ENCODE results near the gene TRDN. TPM values are rescaled to one million over a fixed set of nuclear protein-coding genes. Genes with fewer than 3 reads are reported as not detected.

The TRDN gene
- total RNA-seq, 1 experiment from 2014 or later, result 39.8 TPM

GRCh38 chr6:123625696-123626095 is 11.1 kb downstream of the TRDN start (continued):
- TF ChIP-seq USF1 (CRISPR knock-in tag; IDR thresholded peaks at IDR 0.05), result no peak

DNA sequence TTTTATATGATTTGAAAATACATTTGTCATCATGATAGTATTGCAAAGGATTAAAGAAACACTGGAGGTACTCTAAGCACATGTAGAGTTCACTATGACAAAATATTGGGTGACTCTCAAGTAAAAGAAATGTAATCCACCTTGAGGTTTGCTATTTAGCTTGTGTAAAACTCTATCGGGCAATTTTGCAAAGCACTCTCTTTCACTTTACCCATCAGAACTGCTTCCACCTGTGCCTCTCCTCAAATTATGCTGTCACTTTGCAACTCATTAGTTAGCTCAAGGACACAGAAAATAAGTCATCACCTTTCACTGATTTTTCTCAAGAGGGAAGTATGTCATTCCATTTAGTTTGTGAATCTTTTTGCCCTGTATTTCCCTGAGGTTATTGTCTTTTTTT is 14.0 kb downstream of the TRDN start:
- CTCF ChIA-PET, result interaction anchor here (1.7 kb wide), 1 partner anchor 92 kb away, joined by 4 read pairs; no protein-coding TSS in a partner anchor
- ATAC-seq (no peak), DNase-seq (ENCODE audit: low spot score) (no peak)
- no peaks in the 10 kb centered on the region for H3K36me3 Mint-ChIP-seq
- peaks cover 2% of the 10 kb centered on the region; the same call in 1 of the 2 replicates for H3K9me3 Mint-ChIP-seq
- H3K27me3 Mint-ChIP-seq (ENCODE audit: low read depth), result no peaks in the 10 kb centered on the region
- no peaks in the 10 kb centered on the region for H3K4me1 Mint-ChIP-seq
- POLR2A ChIA-PET, result no interaction called here
- no peak overlapping the region for H3K4me3 Mint-ChIP-seq
- no peak overlapping the region for H3K27ac Mint-ChIP-seq
- TF ChIP-seq SOX15 (CRISPR knock-in tag; IDR thresholded peaks at IDR 0.05), result no peak
- TF ChIP-seq, protein P1, sequence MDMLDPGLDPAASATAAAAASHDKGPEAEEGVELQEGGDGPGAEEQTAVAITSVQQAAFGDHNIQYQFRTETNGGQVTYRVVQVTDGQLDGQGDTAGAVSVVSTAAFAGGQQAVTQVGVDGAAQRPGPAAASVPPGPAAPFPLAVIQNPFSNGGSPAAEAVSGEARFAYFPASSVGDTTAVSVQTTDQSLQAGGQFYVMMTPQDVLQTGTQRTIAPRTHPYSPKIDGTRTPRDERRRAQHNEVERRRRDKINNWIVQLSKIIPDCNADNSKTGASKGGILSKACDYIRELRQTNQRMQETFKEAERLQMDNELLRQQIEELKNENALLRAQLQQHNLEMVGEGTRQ (CRISPR knock-in tag; IDR thresholded peaks at IDR 0.05), result no peak
- TF ChIP-seq CREM (CRISPR knock-in tag; IDR thresholded peaks at IDR 0.05), result no peak
- TF ChIP-seq ZNF138 (CRISPR knock-in tag; conservative IDR thresholded peaks at IDR 0.05), result no peak
- TF ChIP-seq ATF1 (CRISPR knock-in tag; IDR thresholded peaks at IDR 0.05), result no peak
- no peak for TF ChIP-seq TCF7 (CRISPR knock-in tag; IDR thresholded peaks at IDR 0.05; ENCODE audit: low read depth)
- TF ChIP-seq, protein P2, sequence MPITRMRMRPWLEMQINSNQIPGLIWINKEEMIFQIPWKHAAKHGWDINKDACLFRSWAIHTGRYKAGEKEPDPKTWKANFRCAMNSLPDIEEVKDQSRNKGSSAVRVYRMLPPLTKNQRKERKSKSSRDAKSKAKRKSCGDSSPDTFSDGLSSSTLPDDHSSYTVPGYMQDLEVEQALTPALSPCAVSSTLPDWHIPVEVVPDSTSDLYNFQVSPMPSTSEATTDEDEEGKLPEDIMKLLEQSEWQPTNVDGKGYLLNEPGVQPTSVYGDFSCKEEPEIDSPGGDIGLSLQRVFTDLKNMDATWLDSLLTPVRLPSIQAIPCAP (CRISPR knock-in tag; IDR thresholded peaks at IDR 0.05), result no peak
- TF ChIP-seq ZBTB21 (CRISPR knock-in tag; IDR thresholded peaks at IDR 0.05; ENCODE audit: borderline replicate concordance), result no peak
- TF ChIP-seq NFYB (CRISPR knock-in tag; conservative IDR thresholded peaks at IDR 0.05; ENCODE audit: low read depth), result no peak
- TF ChIP-seq NR1H2 (CRISPR knock-in tag; IDR thresholded peaks at IDR 0.05), result no peak
- TF ChIP-seq, protein P3, sequence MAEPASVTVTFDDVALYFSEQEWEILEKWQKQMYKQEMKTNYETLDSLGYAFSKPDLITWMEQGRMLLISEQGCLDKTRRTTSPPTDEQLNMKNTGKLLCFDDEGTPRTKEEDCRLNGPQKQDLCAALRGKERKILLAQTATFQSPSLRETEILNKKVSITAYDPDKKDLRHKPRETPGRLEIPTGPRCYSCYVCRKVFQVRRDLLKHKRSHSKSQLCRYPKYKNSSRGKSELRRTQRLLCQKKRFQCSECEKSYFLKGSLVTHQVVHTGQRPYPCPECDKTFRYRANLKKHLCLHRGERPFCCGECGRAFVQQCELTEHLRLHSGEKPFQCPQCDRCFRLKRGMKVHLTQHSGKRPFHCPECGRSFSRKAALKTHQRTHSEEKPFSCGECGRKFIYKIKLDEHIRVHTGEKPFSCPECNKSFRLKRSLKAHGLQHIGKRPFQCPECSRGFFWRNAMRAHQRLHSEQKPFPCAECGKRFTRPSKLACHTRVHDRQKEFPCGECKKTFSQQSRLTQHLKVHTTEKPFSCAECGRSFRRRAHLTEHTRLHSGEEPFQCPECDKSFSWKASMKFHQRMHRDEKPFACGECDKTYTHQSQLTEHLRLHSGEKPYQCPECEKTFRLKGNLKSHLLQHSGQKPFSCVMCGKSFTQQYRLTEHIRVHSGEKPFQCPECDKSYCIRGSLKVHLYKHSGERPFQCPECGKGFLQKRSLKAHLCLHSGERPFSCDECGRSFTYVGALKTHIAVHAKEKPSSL (CRISPR knock-in tag; conservative IDR thresholded peaks at IDR 0.05), result no peak
- no peak for TF ChIP-seq ZNF317 (CRISPR knock-in tag; IDR thresholded peaks at IDR 0.05; ENCODE audit: borderline replicate concordance, low read depth)
- no peak for TF ChIP-seq PRDM15 (CRISPR knock-in tag; IDR thresholded peaks at IDR 0.05)
- no peak for TF ChIP-seq SMAD4 (CRISPR knock-in tag; IDR thresholded peaks at IDR 0.05)

- H3K36me3 Mint-ChIP-seq, result no peaks in the 10 kb centered on the region
- DNase-seq (ENCODE audit: low spot score) (no peak), ATAC-seq (no peak)
- no peak overlapping the region for H3K27ac Mint-ChIP-seq
- H3K9me3 Mint-ChIP-seq, result no peaks in the 10 kb centered on the region
- 0 out of 2 replicates have a peak, but pooled peaks cover 3% of the 10 kb centered on the region for H3K4me1 Mint-ChIP-seq
- POLR2A ChIA-PET, result no interaction called here
- CTCF ChIA-PET, result no interaction called here
- H3K27me3 Mint-ChIP-seq (ENCODE audit: low read depth), result no peaks in the 10 kb centered on the region
- H3K4me3 Mint-ChIP-seq, result no peak overlapping the region
- TF ChIP-seq NFATC4 (CRISPR knock-in tag; IDR thresholded peaks at IDR 0.05), result no peak
- TF ChIP-seq JAZF1 (CRISPR knock-in tag; IDR thresholded peaks at IDR 0.05), result no peak
- no peak for TF ChIP-seq NR2C2 (CRISPR knock-in tag; IDR thresholded peaks at IDR 0.05)
- TF ChIP-seq ZNF671 (CRISPR knock-in tag; IDR thresholded peaks at IDR 0.05), result no peak
- no peak for TF ChIP-seq ESRRA (CRISPR knock-in tag; IDR thresholded peaks at IDR 0.05; ENCODE audit: borderline replicate concordance)
- TF ChIP-seq ZNF396 (CRISPR knock-in tag; IDR thresholded peaks at IDR 0.05; ENCODE audit: borderline replicate concordance), result no peak
- no peak for TF ChIP-seq CBFB (CRISPR knock-in tag; IDR thresholded peaks at IDR 0.05; ENCODE audit: low read depth)
- TF ChIP-seq E2F4 (CRISPR knock-in tag; IDR thresholded peaks at IDR 0.05; ENCODE audit: borderline replicate concordance, low read depth), result no peak
- TF ChIP-seq, protein P4, sequence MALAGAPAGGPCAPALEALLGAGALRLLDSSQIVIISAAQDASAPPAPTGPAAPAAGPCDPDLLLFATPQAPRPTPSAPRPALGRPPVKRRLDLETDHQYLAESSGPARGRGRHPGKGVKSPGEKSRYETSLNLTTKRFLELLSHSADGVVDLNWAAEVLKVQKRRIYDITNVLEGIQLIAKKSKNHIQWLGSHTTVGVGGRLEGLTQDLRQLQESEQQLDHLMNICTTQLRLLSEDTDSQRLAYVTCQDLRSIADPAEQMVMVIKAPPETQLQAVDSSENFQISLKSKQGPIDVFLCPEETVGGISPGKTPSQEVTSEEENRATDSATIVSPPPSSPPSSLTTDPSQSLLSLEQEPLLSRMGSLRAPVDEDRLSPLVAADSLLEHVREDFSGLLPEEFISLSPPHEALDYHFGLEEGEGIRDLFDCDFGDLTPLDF (CRISPR knock-in tag; IDR thresholded peaks at IDR 0.05), result no peak
- TF ChIP-seq HMGA2 (CRISPR knock-in tag; IDR thresholded peaks at IDR 0.05), result no peak
- no peak for TF ChIP-seq NR3C1 (CRISPR knock-in tag; conservative IDR thresholded peaks at IDR 0.05; ENCODE audit: low read depth)
Measured at GRCh38 chr6:123619156-123619555, 17.6 kb downstream of the TRDN start.
